HepG2 (cell line): ENCODE results near the gene RBP2. TPM values are rescaled to one million over a fixed set of nuclear protein-coding genes. Genes with fewer than 3 reads are reported as not detected.

Experiments used
- BHLHE40 ChIP-seq: IDR thresholded peaks from 2 replicates; pipeline ENCODE4 v1.6.1; 2011; ENCODE audit warnings: low read length, improper control_type of control experiment
- NFKBIZ ChIP-seq: IDR thresholded peaks from 2 replicates; pipeline ENCODE4 v1.6.1; 2018; ENCODE audit warnings: missing genetic modification reagents, missing compliant biosample characterization
- TCF12 ChIP-seq, 2 experiments: fragments of 450-650 bp in 1 of 2; sonication (generic) in 1 of 2; formaldehyde crosslinking in 1 of 2; IDR thresholded peaks; 2 replicates each; pipeline versions ENCODE4 v1.6.1 to v1.8.0; 2017 to 2022; ENCODE audit warnings: antibody characterized with exemption in 1 of 2, mild to moderate bottlenecking in 1 of 2, missing genetic modification reagents in 1 of 2, moderate library complexity in 1 of 2
- ZBTB21 ChIP-seq: sonication (generic); formaldehyde crosslinking; IDR thresholded peaks from 2 replicates; pipeline ENCODE4 v1.4.0; 2020; ENCODE audit warnings: missing genetic modification reagents
- ZNF335 ChIP-seq: sonication (generic); formaldehyde crosslinking; IDR thresholded peaks from 2 replicates; pipeline ENCODE4 v1.4.0; 2020; ENCODE audit warnings: missing genetic modification reagents
- ZNF546 ChIP-seq: sonication (generic); formaldehyde crosslinking; conservative IDR thresholded peaks from 2 replicates; pipeline ENCODE4 v1.8.1; 2023; ENCODE audit warnings: mild to moderate bottlenecking, missing genetic modification reagents
- polyA plus RNA-seq, 8 experiments: library from polyadenylated mRNA; depleted of rRNA in 3 of 8; stranded (reverse) in 7 of 8; unstranded in 1 of 8; fragments of >200 nt; fragmentation: Illumina TruSeq in 4 of 8; extraction: Trizol in 4 of 8; gene quantifications; 2 replicates each; pipeline versions ENCODE4 v1.2.1 to v1.2.3, GENCODE V29; 2011 to 2016; ENCODE audit warnings: low read depth in 4 of 8, missing spikeins in 1 of 8, mixed read lengths in 1 of 8; ENCODE audit not compliant: insufficient read depth in 1 of 8
- total RNA-seq, 5 experiments: library from RNA; depleted of rRNA; stranded (reverse); fragments of >200 nt; fragmentation: Illumina TruSeq; extraction: Trizol; gene quantifications; 2 replicates each; pipeline ENCODE4 v1.2.3, GENCODE V29; 2016; ENCODE audit warnings: low read depth in 1 of 5
- TF ChIP-seq, protein P1 (sequence below): fragments of 450-650 bp; IDR thresholded peaks from 2 replicates; pipeline ENCODE4 v1.6.1; 2017; ENCODE audit warnings: mild to moderate bottlenecking
- TF ChIP-seq, protein P2 (sequence below): sonication (generic); formaldehyde crosslinking; IDR thresholded peaks from 2 replicates; pipeline ENCODE4 v1.4.0; 2020; ENCODE audit warnings: missing genetic modification reagents, borderline replicate concordance
- TF ChIP-seq, protein P3 (sequence below): sonication (generic); formaldehyde crosslinking; IDR thresholded peaks from 2 replicates; pipeline ENCODE4 v1.4.0; 2020; ENCODE audit warnings: missing genetic modification reagents, mild to moderate bottlenecking, borderline replicate concordance

Gene RBP2
- total and polyA plus RNA-seq, 2 of the 13 experiments (the other 11 are each of a cell fraction or from before 2014, with no cell fraction given) = 0.17 to 2.5 TPM

DNA sequence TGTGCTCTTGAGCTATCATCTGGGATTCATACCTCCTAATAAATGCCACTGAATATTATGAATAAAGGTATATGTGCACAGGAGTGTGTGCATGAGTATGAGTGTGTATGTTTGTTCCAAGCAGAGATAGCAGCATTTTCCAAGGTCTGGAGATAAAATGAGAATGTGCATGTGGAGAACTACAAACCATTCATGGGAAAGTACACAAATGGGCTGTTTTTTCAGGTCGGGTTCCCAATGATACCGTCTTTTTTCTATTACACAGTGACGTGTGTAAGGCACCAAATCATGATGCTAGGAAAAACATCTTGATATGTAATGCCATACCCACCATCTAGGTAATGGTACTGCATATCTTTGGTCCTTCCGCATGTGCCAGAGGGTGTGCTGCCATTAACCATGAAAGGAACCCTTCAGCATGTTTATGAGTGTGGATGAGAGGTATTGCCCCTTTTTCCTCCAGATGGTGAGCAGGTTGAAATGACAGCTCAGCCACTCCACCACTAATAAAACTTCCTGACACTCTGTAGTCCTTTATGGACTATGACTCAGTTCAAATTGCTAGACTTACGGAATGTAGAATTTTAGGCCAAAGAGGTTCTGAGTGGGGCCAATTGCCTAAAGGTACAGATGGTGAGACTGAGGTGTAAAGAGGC, 50.4 kb downstream of the RBP2 start (continued):
- TF ChIP-seq ZBTB21 (CRISPR knock-in tag) (no peak), BHLHE40 (no peak), NFKBIZ (no peak), TCF12 (IDR thresholded peaks at IDR 0.05) (no peak), TCF12 (CRISPR knock-in tag; IDR thresholded peaks at IDR 0.05) (no peak), ZNF546 (no peak), ZNF335 (CRISPR knock-in tag) (no peak)
- TF ChIP-seq, protein P1, sequence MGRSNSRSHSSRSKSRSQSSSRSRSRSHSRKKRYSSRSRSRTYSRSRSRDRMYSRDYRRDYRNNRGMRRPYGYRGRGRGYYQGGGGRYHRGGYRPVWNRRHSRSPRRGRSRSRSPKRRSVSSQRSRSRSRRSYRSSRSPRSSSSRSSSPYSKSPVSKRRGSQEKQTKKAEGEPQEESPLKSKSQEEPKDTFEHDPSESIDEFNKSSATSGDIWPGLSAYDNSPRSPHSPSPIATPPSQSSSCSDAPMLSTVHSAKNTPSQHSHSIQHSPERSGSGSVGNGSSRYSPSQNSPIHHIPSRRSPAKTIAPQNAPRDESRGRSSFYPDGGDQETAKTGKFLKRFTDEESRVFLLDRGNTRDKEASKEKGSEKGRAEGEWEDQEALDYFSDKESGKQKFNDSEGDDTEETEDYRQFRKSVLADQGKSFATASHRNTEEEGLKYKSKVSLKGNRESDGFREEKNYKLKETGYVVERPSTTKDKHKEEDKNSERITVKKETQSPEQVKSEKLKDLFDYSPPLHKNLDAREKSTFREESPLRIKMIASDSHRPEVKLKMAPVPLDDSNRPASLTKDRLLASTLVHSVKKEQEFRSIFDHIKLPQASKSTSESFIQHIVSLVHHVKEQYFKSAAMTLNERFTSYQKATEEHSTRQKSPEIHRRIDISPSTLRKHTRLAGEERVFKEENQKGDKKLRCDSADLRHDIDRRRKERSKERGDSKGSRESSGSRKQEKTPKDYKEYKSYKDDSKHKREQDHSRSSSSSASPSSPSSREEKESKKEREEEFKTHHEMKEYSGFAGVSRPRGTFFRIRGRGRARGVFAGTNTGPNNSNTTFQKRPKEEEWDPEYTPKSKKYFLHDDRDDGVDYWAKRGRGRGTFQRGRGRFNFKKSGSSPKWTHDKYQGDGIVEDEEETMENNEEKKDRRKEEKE = no peak
- TF ChIP-seq, protein P2, sequence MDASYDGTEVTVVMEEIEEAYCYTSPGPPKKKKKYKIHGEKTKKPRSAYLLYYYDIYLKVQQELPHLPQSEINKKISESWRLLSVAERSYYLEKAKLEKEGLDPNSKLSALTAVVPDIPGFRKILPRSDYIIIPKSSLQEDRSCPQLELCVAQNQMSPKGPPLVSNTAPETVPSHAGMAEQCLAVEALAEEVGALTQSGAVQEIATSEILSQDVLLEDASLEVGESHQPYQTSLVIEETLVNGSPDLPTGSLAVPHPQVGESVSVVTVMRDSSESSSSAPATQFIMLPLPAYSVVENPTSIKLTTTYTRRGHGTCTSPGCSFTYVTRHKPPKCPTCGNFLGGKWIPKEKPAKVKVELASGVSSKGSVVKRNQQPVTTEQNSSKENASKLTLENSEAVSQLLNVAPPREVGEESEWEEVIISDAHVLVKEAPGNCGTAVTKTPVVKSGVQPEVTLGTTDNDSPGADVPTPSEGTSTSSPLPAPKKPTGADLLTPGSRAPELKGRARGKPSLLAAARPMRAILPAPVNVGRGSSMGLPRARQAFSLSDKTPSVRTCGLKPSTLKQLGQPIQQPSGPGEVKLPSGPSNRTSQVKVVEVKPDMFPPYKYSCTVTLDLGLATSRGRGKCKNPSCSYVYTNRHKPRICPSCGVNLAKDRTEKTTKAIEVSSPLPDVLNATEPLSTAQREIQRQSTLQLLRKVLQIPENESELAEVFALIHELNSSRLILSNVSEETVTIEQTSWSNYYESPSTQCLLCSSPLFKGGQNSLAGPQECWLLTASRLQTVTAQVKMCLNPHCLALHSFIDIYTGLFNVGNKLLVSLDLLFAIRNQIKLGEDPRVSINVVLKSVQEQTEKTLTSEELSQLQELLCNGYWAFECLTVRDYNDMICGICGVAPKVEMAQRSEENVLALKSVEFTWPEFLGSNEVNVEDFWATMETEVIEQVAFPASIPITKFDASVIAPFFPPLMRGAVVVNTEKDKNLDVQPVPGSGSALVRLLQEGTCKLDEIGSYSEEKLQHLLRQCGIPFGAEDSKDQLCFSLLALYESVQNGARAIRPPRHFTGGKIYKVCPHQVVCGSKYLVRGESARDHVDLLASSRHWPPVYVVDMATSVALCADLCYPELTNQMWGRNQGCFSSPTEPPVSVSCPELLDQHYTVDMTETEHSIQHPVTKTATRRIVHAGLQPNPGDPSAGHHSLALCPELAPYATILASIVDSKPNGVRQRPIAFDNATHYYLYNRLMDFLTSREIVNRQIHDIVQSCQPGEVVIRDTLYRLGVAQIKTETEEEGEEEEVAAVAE (CRISPR knock-in tag) = no peak
- TF ChIP-seq, protein P3, sequence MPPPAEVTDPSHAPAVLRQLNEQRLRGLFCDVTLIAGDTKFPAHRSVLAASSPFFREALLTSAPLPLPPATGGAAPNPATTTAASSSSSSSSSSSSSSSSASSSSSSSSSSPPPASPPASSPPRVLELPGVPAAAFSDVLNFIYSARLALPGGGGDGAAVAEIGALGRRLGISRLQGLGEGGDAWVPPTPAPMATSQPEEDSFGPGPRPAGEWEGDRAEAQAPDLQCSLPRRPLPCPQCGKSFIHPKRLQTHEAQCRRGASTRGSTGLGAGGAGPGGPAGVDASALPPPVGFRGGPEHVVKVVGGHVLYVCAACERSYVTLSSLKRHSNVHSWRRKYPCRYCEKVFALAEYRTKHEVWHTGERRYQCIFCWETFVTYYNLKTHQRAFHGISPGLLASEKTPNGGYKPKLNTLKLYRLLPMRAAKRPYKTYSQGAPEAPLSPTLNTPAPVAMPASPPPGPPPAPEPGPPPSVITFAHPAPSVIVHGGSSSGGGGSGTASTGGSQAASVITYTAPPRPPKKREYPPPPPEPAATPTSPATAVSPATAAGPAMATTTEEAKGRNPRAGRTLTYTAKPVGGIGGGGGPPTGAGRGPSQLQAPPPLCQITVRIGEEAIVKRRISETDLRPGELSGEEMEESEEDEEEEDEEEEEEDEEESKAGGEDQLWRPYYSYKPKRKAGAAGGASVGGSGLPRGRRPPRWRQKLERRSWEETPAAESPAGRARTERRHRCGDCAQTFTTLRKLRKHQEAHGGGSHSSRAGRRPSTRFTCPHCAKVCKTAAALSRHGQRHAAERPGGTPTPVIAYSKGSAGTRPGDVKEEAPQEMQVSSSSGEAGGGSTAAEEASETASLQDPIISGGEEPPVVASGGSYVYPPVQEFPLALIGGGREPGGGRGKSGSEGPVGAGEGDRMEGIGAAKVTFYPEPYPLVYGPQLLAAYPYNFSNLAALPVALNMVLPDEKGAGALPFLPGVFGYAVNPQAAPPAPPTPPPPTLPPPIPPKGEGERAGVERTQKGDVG (CRISPR knock-in tag) = no peak
